HT-29 (cell line): ENCODE measurements around the gene FHDC1. TPM values are rescaled to one million over a fixed set of nuclear protein-coding genes. Genes with fewer than 3 reads are reported as not detected.

Source experiments
- DNase-seq: peaks from one replicate; pipeline ENCODE4 v3.0.0-alpha.2; 2015; ENCODE audit warnings: low spot score
- total RNA-seq: library from RNA; depleted of rRNA; stranded (reverse); fragments of >200 nt; shearing (Covaris generic); gene quantifications from 2 replicates; pipeline ENCODE4 v1.2.3, GENCODE V29; 2014

The FHDC1 gene
- total RNA-seq, 1 experiment from 2014 or later, result 2.8 TPM

- DNase-seq, result peak; percentile 54
These were observed 568 bp downstream of the FHDC1 start for GRCh38 chr4:152936446-152937335.

DNA sequence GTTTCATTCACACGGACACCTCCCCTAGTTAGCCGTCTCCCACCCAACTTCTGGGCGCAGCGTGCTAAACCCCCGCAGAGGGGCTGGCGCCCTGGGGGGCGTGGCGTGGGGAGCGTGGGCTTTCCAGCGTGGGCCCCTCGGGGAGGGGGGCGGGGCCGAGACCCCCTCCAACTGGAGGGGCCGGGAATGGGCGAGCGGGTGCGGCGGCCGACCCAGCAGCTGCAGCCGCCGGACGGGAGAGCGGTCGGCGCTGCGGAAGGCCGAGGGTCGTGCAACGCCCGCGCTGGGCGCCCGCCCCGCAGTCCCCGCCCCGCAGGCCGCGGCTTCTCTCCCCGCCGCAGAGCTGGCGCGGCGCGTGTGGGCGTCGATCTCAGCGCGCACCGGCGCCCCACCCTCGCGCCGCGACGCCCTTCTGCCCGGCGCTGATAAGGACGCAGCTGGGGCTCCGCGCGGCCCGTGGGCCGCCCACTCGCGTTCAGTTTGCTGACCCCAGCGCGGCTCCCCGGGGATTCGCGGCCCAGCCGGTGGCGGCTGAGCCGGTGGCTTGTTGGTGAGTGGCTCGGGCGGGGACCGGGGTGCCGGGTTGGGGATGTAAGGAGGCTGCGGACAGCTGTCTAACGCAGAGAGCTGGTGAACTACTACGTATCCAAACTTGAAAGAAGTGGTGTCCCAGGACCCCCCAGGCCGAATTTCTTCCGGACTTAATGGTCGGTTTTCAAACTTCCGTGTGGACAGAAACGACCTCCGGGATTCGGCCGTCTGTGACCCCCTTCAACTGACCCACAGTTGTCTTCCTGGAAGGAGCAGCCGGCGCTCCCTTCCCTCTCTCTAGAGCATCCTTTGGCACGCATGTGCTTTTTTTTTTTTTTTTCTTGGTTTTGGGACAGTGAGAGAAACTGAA lies 1.5 kb downstream of the FHDC1 start:
- peak; percentile 28 for DNase-seq

DNA sequence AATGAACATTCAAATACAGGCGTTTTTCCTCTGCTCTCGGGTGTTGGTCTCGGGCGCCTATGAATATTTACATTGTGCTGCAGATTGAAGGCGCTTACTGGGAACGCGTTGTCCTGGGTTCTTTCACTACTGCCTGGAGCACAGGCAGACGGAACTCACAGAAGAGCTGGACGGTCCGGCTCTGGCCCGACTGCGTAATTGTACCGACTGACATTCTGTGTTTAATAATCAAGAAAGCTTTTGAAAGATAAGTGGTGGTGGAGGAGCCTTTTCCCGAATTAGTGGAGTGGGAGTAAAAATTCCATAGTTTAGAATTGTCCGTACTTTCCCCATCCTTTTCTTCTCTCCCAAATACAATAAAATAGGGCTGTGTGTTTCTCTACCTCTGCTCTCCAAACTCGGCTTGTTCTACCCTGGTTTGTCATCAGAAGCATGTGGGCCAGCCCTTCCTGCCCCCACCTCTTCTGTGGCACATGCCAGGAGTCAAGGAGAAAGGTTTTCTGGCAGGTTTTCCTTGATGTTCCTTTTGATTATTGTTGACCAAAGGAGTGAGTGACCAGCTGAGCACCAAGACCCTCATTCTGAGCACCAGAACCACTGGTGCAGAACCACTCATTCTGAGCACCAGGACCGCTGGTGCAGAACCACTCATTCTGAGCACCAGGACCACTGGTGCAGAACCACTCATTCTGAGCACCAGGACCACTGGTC lies 2.3 kb downstream of the FHDC1 start:
- no peak for DNase-seq

DNA sequence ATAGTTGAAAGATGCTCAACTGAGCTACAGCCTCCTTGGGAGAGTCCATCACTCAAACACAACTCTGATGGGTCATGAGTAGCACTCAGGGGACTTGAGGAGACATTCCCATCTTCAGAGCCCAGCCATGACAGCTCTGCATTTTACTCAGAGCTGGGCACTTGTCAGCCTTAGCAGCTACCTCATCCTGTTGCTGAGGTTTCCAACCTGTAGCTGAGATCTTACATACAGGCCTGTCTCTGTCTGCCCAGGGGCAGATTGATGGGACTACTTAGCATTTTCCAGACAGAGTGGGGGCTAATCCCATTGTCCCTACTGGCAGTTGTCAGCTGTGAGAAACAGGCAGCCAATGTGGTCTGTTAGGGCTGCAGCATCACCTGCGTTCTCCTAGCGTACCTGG lies 3.5 kb downstream of the FHDC1 start:
- DNase-seq, result no peak

DNA sequence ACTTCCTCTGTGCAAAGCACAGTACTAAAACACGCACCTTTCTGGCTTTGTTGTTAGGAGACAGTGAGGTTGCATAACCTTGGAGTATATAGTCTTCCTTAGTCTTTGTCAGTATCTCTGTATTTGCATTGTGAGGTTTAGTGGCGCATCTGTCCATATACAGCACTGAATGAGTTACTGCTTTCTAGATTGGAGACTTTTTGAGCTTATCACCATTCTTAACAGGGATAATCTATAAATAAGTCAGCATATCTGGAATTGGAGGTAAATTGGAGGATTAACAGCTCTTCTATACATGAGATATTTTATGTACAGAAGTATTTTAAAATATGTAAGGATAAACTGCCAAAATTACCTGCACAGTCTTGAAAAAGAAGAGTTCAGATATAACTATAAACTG lies 4.3 kb downstream of the FHDC1 start:
- no peak for DNase-seq

DNA sequence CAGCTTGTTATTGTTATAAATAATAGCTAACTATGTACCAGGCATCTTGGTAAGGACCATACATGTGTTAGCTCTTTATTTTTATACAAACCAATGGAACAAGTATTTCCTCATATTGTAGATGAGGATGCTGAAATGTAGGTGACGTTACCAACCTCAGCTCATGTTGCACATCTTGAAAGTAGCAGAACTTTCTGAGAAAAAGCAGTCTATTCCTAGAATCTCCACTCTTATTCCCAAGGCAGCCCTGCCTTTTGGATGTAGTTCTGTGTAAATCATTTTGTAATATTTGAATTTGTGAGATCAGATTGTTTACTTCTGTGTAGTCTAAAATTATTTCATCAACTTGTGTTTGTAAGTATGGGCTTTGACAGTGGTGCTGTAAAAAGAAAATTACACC lies 5.3 kb downstream of the FHDC1 start:
- no peak for DNase-seq

- DNase-seq, result no peak
These were observed 6.2 kb downstream of the FHDC1 start for GRCh38 chr4:152942346-152942745.

GRCh38 chr4:152943672-152944071 lies 7.5 kb downstream of the FHDC1 start:
- DNase-seq, result no peak

DNA sequence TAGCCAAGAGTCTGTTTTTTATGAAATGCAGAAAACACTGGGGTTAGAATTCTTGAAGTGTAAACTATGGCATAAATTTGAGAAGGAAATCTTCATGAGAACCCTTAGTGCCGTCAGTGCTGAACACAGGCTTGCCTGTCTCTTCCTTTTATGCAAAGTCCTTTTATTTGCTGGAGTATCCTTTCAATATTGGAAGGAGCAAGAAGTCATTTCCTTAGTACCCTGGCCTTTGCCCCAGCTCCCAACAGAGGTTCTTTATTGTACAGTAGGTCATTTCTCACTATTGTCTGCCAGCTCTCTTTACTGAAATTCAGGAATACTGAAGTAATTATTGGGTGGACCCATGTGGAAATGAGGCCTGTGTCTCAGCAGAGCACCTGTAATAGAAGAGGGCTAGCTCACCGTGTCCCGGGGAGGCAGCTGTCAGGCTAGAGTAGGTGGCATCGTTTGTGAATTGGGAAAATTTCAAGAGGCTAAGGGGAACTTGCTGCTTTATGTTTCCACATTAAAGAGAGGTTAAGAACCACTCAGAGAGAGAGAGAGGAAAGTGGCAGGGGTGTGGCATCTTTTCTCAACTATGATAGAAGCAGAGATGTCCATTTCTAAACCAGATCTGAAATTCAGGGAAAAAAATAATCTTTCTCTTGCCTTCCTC lies 8.7 kb downstream of the FHDC1 start:
- DNase-seq, result no peak

DNA sequence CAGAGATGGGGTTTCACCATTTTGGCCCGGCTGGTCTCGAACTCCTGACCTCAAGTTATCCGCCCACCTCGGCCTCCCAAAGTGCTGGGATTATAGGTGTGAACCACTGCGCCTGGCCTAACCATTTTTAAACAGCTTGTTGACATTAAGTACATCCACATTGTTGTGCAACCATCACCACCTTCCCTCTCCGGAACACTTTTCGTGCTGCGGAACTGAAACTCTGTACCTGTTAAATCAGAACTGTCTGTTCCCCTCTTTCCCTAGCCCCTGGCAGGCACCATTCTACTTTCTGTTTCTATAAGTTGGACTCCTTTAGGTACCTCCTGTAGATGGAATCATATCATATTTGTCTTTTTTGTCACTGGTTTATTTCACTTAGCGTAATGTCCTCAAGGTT lies 9.5 kb downstream of the FHDC1 start:
- DNase-seq, result no peak

- no peak for DNase-seq
These were observed 10.3 kb downstream of the FHDC1 start for GRCh38 chr4:152946446-152946845.

DNA sequence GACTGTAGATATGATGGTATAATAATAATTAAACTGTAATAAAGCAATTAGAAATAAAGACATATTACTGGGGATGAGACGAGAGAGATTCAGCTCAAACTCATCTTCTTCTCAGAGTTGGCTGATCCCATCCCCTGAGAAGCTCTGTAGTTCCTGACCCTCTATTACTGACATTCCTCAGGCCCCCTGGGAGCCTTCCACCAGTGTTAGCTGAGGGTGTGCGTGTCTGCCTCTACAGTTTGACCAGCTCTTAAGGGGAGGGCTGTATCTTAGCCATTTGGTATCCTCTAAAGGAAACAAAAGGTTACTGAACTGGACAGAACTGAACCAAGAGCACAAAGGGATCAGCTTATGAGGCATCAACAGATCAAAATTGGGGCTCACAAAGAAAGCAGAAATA lies 11.2 kb downstream of the FHDC1 start:
- DNase-seq, result no peak

GRCh38 chr4:152949930-152950329 lies 13.8 kb downstream of the FHDC1 start:
- DNase-seq, result no peak

DNA sequence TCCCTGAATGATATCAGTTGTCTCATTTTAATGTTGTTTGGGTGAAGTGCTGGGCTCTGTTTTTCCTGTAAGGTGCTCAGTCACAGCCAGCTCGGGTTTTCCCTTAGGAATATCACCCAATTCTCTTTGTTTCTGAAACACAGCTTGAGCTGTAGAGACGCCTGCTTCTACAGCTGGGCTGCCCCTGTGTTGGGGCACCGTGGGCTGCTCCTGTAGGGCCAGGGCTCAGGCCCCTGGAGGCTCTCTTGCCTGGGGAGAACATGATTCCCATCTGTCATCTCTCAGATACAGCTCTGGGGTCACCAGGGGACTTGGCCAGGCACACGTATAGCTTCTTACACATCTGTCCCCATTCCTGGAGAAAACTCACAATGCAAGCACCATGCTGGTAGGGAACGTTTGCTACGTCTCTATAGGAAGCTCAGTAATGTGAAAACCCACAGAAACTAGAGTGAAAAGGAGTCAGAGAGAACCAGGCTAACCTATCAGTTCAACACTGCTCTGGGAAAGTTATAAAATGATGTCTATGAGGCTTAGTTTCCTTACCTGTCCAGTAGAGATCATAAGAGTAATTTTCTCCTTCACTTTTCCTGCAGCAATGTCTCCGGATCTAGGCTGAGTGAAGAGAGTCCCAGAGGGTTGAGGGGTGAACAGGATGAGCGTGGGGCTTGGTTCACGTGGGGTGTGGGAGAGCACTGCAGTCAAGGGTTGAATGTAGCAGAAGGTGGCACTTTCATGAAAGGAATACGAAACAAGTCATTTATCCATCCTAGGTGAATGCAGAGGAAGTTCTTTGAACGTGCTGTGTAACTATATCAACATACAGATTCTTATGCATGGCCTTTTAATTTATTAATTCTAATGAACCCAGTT lies 14.5 kb downstream of the FHDC1 start:
- no peak for DNase-seq

DNA sequence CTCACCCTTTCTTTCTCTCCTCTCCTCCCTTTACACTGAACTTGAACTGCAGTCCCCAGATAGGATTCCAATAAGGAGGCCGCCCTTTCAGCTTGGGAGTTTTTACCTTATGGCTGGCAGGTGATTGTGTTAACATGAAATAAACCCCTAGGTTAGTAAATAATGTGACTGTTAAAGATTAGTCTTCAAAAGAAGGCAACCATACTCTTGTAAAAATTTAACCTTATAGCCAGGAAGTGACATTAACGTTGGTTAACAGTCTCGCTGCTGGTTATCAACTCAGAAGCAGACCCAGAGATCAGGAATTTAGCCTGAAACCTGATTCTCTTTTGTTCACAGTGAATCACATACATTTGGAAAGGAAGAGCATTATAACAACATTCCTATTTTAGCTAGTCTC lies 15.2 kb downstream of the FHDC1 start:
- DNase-seq, result peak; percentile 8

DNA sequence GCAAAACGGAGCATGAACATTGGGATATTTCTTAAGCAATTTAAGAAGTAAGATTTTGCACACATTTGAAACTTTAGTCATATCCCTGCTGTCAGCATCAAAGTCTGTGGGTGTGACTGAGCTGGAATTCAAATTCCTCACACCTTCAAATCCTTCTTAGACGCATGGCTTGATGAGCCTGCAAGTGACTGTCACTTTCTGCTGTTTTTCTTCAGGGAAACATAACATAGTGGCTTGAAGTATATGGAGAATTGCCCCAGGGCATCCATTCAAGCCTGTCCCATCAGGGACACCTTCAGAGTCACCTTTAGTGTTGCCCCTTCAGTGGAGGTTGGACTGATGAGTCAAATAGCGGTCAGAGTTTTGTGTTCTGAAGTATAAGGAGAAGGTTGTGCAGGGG lies 17.4 kb downstream of the FHDC1 start:
- no peak for DNase-seq

GRCh38 chr4:152954741-152955140 lies 18.6 kb downstream of the FHDC1 start:
- no peak for DNase-seq

DNA sequence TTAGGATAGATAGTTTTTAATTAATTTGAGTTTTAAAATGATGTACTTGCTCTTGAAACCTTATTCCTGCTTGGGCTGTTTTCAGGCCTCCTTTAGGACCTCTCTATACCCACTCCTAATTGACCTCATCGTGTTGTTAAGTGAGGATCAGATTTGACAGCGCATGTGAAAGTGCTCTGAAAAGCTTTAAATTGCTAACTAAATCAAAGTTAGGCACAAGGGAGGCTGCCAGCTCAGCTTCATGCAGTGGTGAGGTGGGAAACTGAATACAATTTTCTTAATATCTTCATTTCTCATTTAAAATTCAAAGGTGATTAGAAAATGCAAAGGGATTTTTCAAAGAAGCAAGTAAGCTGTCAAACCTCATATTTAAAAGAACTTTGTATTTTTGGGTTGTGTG lies 20.0 kb downstream of the FHDC1 start:
- DNase-seq, result no peak

DNA sequence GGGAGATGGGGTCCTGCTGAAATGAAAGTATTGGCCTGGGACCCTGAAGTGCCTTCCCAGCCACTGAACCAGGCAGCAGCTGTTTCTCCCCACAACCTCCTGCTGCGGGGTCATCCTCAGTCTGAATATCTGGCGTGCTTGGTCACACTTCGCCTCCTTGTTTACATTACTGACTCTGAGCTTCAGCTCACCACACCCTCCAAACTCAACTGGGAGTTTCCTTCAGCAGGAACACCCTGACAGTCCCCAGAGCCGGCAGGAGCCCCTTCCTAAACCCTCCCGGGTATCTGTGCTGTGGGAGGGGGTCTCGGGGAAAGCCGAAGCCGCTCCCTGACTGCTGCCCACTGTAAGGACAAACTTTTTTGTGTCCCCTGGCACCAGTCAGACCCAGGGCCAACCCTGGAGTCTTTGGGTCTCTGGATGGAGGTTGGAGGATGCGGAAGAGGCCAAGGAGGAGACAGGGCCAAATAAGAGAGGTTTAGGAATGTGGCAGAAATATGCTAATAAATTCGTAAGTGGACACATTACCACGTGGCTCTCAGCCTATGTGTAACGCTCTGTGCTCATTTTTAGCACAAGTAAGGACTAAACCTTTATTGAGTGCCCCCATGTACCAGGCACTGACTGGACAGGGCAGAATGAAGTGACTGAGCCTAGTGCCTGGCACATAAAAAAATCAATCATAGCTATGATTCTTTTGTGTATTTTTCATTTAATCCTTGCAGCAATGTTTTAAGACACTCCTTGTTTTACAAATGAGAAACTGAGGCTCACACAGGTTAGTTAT lies 20.7 kb downstream of the FHDC1 start:
- DNase-seq, result no peak
